K562 (cell line): ENCODE measurements around the gene MME. TPM values are rescaled to one million over a fixed set of nuclear protein-coding genes. Genes with fewer than 3 reads are reported as not detected.

Source experiments
- ATAC-seq: fragments of 200-7000 bp; cut with Tn5 transposase; 3 replicates; pipeline ENCODE4 v1.9.1; 2020; ENCODE audit warnings: moderate library complexity
- BruUV-seq: library from RNA; stranded (reverse); fragments of 400-500 nt; replicated peaks from 2 replicates; lab custom pipeline; 2021; lab: Mats Ljungman, UMichigan
- CTCF ChIA-PET: fragments of 300-600 bp; formaldehyde crosslinking; extraction: SDS; loops from one replicate; lab custom pipeline; 2021; ENCODE audit warnings: low intra/inter-chr PET ratio; lab: Yijun Ruan, JAX
- POLR2A ChIA-PET: fragments of 300-600, 350-650 bp; sonication (Branson Sonifier 250); formaldehyde crosslinking; extraction: SDS; loops from one replicate; lab custom pipeline; 2021; ENCODE audit warnings: antibody characterized with exemption, inconsistent platforms; lab: Yijun Ruan, JAX
- DNase-seq, 4 experiments: peaks; one replicate each; pipeline versions ENCODE4 v3.0.0 to v3.0.0-alpha.2; 2011 to 2018; ENCODE audit warnings: low spot score in 3 of 4, mixed read lengths in 3 of 4; ENCODE audit errors: extremely low read depth in 1 of 4
- FAIRE-seq: peaks from 2 replicates; lab custom pipeline; 2011; peaks lifted over from hg19 to GRCh38; lab: Jason Lieb, UNC
- H2AFZ ChIP-seq: 2 replicates; pipeline ENCODE4 v1.6.0; 2011; ENCODE audit warnings: low read depth, low read length, control low read depth, inconsistent platforms
- H3K27ac ChIP-seq: fragments of 200-600 bp; 3 replicates; pipeline ENCODE4 v1.8.0; 2011; ENCODE audit warnings: low read depth, mild to moderate bottlenecking, control low read depth, inconsistent platforms, low read length, moderate library complexity, mixed read lengths; ENCODE audit errors: extremely low read depth
- H3K27me3 ChIP-seq, 2 experiments: fragments of 300-600 bp in 1 of 2; 2 replicates in 1 of 2; 3 replicates in 1 of 2; pipeline versions ENCODE4 v1.6.0 to v1.8.0; 2011; ENCODE audit warnings: inconsistent platforms in 2 of 2, low read length in 2 of 2, mild to moderate bottlenecking in 1 of 2, mixed read lengths in 1 of 2, moderate library complexity in 1 of 2; ENCODE audit not compliant: control insufficient read depth in 2 of 2, insufficient read depth in 2 of 2
- H3K36me3 ChIP-seq: fragments of 300-600 bp; 3 replicates; pipeline ENCODE4 v1.8.0; 2011; ENCODE audit warnings: mild to moderate bottlenecking, low read length, inconsistent platforms; ENCODE audit not compliant: control insufficient read depth, insufficient read depth
- H3K4me1 ChIP-seq, 2 experiments: fragments of 200-600 bp in 1 of 2; replicated peaks in 1 of 2; 2 replicates in 1 of 2; 3 replicates in 1 of 2; pipeline versions ENCODE4 v1.5.1 to v1.8.0; 2011; ENCODE audit warnings: inconsistent platforms in 2 of 2, low read length in 2 of 2, mild to moderate bottlenecking in 1 of 2, mixed read lengths in 1 of 2, moderate library complexity in 1 of 2; ENCODE audit not compliant: control insufficient read depth in 2 of 2, insufficient read depth in 2 of 2
- H3K4me2 ChIP-seq: 2 replicates; pipeline ENCODE4 v1.6.1; 2011; ENCODE audit warnings: low read length, control low read depth, inconsistent platforms, mixed read lengths; ENCODE audit not compliant: insufficient read depth
- H3K4me3 ChIP-seq: fragments of 200-600 bp; sonication (generic), shearing (Covaris generic); 2 replicates; pipeline ENCODE4 v1.5.1; 2016; ENCODE audit warnings: control low read depth, inconsistent platforms
- H3K79me2 ChIP-seq: fragments of 200-600 bp; 3 replicates; pipeline ENCODE4 v1.8.0; 2011; ENCODE audit warnings: low read length, inconsistent platforms; ENCODE audit not compliant: control insufficient read depth, insufficient read depth
- H3K9ac ChIP-seq, 2 experiments: 2 replicates each; pipeline versions ENCODE4 v1.6.0 to v1.6.1; 2011; ENCODE audit warnings: low read depth in 2 of 2, low read length in 2 of 2, control low read depth in 1 of 2, inconsistent platforms in 1 of 2, mild to moderate bottlenecking in 1 of 2, mixed read lengths in 1 of 2; ENCODE audit not compliant: insufficient read depth in 1 of 2
- H3K9me1 ChIP-seq: one replicate; pipeline ENCODE4 v1.6.0; 2011; ENCODE audit warnings: inconsistent platforms, mild to moderate bottlenecking, low read length, moderate library complexity; ENCODE audit not compliant: control insufficient read depth, insufficient read depth
- H3K9me3 ChIP-seq: replicated peaks from 2 replicates; pipeline ENCODE4 v1.5.1; 2011; ENCODE audit warnings: low read depth, low read length, inconsistent platforms; ENCODE audit not compliant: control insufficient read depth, insufficient read depth
- H4K20me1 ChIP-seq: replicated peaks from 2 replicates; pipeline ENCODE4 v1.6.1; 2011; ENCODE audit warnings: low read length, inconsistent platforms, mixed read lengths; ENCODE audit not compliant: control insufficient read depth, insufficient read depth
- COPS2 ChIP-seq: fragments of 450-650 bp; conservative IDR thresholded peaks from 2 replicates; pipeline ENCODE4 v1.6.1; 2016; ENCODE audit warnings: mild to moderate bottlenecking, moderate library complexity
- HES1 ChIP-seq: fragments of 450-650 bp; IDR thresholded peaks from 2 replicates; pipeline ENCODE4 v1.6.1; 2016; ENCODE audit warnings: low read depth, mild to moderate bottlenecking, moderate library complexity
- HLTF ChIP-seq: fragments of 450-650 bp; IDR thresholded peaks from 2 replicates; pipeline ENCODE4 v1.6.1; 2016
- KDM4B ChIP-seq, 2 experiments: fragments of 450-650 bp in 1 of 2; sonication (generic) in 1 of 2; IDR thresholded peaks; 2 replicates each; pipeline ENCODE4 v1.6.1; 2016 to 2017; ENCODE audit warnings: borderline replicate concordance in 2 of 2, antibody characterized with exemption in 1 of 2, low read depth in 1 of 2, mild to moderate bottlenecking in 1 of 2
- MTA2 ChIP-seq: fragments of 450-650 bp; IDR thresholded peaks from 2 replicates; pipeline ENCODE4 v1.6.1; 2016; ENCODE audit warnings: low read depth
- MYBL2 ChIP-seq, 2 experiments: fragments of 450-650 bp in 1 of 2; sonication (generic) in 1 of 2; formaldehyde crosslinking in 1 of 2; IDR thresholded peaks; 2 replicates each; pipeline versions ENCODE4 v1.6.1 to v1.8.1; 2017 to 2022; ENCODE audit warnings: borderline replicate concordance in 1 of 2, inconsistent platforms in 1 of 2, low read depth in 1 of 2, mild to moderate bottlenecking in 1 of 2, missing genetic modification reagents in 1 of 2, moderate library complexity in 1 of 2
- OTX1 ChIP-seq: fragments of 450-650 bp; formaldehyde crosslinking; IDR thresholded peaks from 2 replicates; pipeline ENCODE4 v1.4.0; 2022; ENCODE audit warnings: mild to moderate bottlenecking
- PRDM10 ChIP-seq: fragments of 450-650 bp; IDR thresholded peaks from 2 replicates; pipeline ENCODE4 v1.6.1; 2018; ENCODE audit not compliant: partially characterized antibody
- SIX5 ChIP-seq, 2 experiments: IDR thresholded peaks; 2 replicates each; pipeline ENCODE4 v1.6.1; 2011; ENCODE audit warnings: low read length in 2 of 2, borderline replicate concordance in 1 of 2, low read depth in 1 of 2, mild to moderate bottlenecking in 1 of 2, moderate library complexity in 1 of 2; ENCODE audit not compliant: insufficient read depth in 1 of 2
- ZNF184 ChIP-seq: sonication (generic); formaldehyde crosslinking; IDR thresholded peaks from 2 replicates; pipeline ENCODE4 v1.5.0; 2020; ENCODE audit warnings: missing genetic modification reagents
- ZNF707 ChIP-seq: fragments of 250-450 bp; sonication (Bioruptor Pico); conservative IDR thresholded peaks from 2 replicates; pipeline ENCODE4 v1.8.0; 2022; ENCODE audit warnings: inconsistent platforms, mild to moderate bottlenecking, moderate library complexity
- WGBS: fragments of 100-300 bp; shearing (Covaris generic); methylation state at CpG from one replicate; pipeline ENCODE4 v1.1.6; 2016; ENCODE audit warnings: low coverage, mixed read lengths; ENCODE audit not compliant: insufficient coverage; ENCODE audit errors: missing lambda C conversion rate; 5-methylcytosine and 5-hydroxymethylcytosine counted together
- in situ Hi-C: fragments of 300-500 bp; cut with MboI; formaldehyde crosslinking; loops from 4 replicates; pipeline ENCODE4 v1.15.0; 2018; ENCODE audit warnings: inconsistent platforms, mixed read lengths
- intact Hi-C: fragments of 100-400 bp; cut with micrococcal nuclease; formaldehyde crosslinking; loops from 2 replicates; pipeline ENCODE4 v1.14.2; 2022
- polyA plus RNA-seq, 8 experiments: library from polyadenylated mRNA; depleted of rRNA in 4 of 8; stranded (reverse) in 5 of 8; unstranded in 3 of 8; fragments of >200 nt; fragmentation: Nextera tagmentation in 2 of 8; fragmentation: Illumina TruSeq in 1 of 8; extraction: Ambion mirVana in 2 of 8; extraction: Trizol in 1 of 8; gene quantifications; 2 replicates each; pipeline versions ENCODE4 v1.2.1 to v1.2.3, GENCODE V29; 2011 to 2014; ENCODE audit warnings: inconsistent platforms in 1 of 8, missing spikeins in 1 of 8
- total RNA-seq, 7 experiments: library from RNA; depleted of rRNA in 6 of 7; stranded (reverse); fragments of >200 nt in 6 of 7; fragmentation: Illumina TruSeq in 2 of 7; extraction: Trizol in 2 of 7; gene quantifications; 2 replicates each; pipeline versions ENCODE4 v1.2.1 to v1.2.3, GENCODE V29; 2011 to 2021; ENCODE audit warnings: low replicate concordance in 1 of 7
- TF ChIP-seq, protein P1 (sequence below): sonication (generic); IDR thresholded peaks from 2 replicates; pipeline ENCODE4 v1.6.1; 2016

MME gene
- total and polyA plus RNA-seq, 9 of the 15 experiments (the other 6 are each of a cell fraction or from before 2014, with no cell fraction given): 0.80 to 8.6 (median 2.5) TPM

DNA sequence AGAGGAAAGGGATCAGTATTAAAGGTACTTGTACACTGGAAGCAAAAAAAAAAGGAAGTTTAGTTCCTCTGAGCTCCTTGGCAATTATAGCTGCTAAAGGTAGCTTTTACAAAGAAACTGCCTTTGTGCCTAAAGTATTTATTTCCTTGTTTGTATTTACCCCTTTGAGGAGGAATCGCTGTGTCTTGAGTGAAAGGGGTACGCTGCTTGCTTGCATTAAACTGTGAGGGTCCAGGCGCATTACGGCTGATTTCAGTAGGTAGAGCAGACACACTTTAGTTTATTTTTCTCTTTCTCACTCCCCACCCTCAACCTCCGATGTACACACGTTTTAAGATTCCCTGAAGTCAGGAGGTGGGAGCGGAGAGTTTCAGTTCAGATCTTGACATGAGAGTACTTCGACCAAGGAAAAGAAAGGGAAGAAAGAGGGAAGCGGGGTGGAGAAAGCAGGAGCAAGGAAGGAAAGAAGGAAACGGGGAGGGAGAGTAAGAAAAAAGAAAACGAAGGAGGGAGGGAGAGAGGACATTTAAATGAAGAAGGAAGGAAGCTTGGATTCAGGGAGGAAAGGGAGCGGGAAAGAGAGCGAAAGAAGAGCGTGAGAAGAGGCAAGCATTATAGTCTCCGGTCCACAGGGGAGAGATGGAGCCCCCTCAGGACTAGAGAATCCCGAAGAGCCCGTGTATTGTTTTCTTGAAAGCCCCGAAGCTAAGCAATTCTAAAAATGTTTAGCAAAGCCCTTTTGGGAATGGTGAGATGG is 1.2 kb upstream of the MME start (continued):
- peak; percentile 6 for TF ChIP-seq PRDM10
- TF ChIP-seq OTX1 (CRISPR knock-in tag): peak; percentile 32; the same call in 1 of the 2 replicates
- TF ChIP-seq MTA2: peak; percentile 18; the same call in 1 of the 2 replicates
- TF ChIP-seq HLTF: peak; percentile 57; the same call in 1 of the 2 replicates
- no peak for TF ChIP-seq ZNF707

DNA sequence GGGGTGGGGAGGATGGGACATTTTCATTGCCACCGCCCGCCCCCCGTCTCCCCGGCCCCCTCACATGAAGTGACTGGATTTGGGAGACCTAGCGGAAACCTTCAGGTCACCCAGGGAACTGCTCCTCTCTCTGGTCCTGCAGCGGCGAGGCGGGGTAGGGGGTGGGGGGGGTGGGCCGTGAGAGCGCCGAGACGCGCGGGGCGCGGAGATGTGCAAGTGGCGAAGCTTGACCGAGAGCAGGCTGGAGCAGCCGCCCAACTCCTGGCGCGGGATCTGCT is 712 bp upstream of the MME start:
- Histone ChIP-seq H4K20me1 (no peaks in the 10 kb centered on the region), H3K4me3 (peak overlapping the region; percentile 58), H2AFZ (peak overlapping the region; percentile 87), H3K9me3 (no peaks in the 10 kb centered on the region), H3K4me2 (peak overlapping the region; percentile 76), H3K79me2 (no peaks in the 10 kb centered on the region), H3K27me3 (peaks cover 0 to 14% of the 10 kb centered on the region in 2 experiments; a peak in 2 of 5 replicates), H3K9me1 (no peaks in the 10 kb centered on the region), H3K4me1 (peaks cover 9 to 14% of the 10 kb centered on the region in 2 experiments; a peak in 3 of 5 replicates), H3K9ac (peak overlapping the region in 1 of 2 experiments; percentile 89; a peak in 2 of 4 replicates), H3K36me3 (no peaks in the 10 kb centered on the region), H3K27ac (no peak overlapping the region)
- in situ Hi-C loops (no loop called here), intact Hi-C loops (no loop called here)
- BruUV-seq: no TSS peak
- POLR2A ChIA-PET: interaction anchor here (0.6 to 2.6 kb wide), 2 partner anchors 15 to 58 kb away, joined by 4 to 6 read pairs; no protein-coding TSS in a partner anchor
- ATAC-seq: peak; percentile 72
- CTCF ChIA-PET: no interaction called here
- WGBS: no CpG with 5 or more reads among the region's 21 CpGs
- FAIRE-seq: no peak
- peak; percentile 28 to 36 (median 32) for DNase-seq
- TF ChIP-seq MYBL2 (IDR thresholded peaks at IDR 0.05; ENCODE audit: low read depth) (no peak), MYBL2 (CRISPR knock-in tag; IDR thresholded peaks at IDR 0.05; ENCODE audit: borderline replicate concordance) (no peak), COPS2 (no peak), SIX5 (IDR thresholded peaks at IDR 0.05; ENCODE audit: borderline replicate concordance in 1 of 2, insufficient read depth in 1 of 2, low read depth in 1 of 2, low read length in 2 of 2) (no peak), HES1 (no peak), ZNF184 (CRISPR knock-in tag) (no peak), KDM4B (IDR thresholded peaks at IDR 0.05; ENCODE audit: borderline replicate concordance in 2 of 2, low read depth in 1 of 2) (no peak)
- TF ChIP-seq, protein P1, sequence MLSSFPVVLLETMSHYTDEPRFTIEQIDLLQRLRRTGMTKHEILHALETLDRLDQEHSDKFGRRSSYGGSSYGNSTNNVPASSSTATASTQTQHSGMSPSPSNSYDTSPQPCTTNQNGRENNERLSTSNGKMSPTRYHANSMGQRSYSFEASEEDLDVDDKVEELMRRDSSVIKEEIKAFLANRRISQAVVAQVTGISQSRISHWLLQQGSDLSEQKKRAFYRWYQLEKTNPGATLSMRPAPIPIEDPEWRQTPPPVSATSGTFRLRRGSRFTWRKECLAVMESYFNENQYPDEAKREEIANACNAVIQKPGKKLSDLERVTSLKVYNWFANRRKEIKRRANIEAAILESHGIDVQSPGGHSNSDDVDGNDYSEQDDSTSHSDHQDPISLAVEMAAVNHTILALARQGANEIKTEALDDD: no peak
